HCT116 (cell line): ENCODE data around the gene CFAP91. TPM values are rescaled to one million over a fixed set of nuclear protein-coding genes. Genes with fewer than 3 reads are reported as not detected.

ENCODE experiments used
- ATAC-seq: fragments of 200-7000 bp; cut with Tn5 transposase; 2 replicates; pipeline ENCODE4 v1.9.1; 2020; ENCODE audit warnings: mild to moderate bottlenecking, moderate library complexity
- BruUV-seq: library from RNA; stranded (reverse); fragments of 400-500 nt; replicated peaks from 2 replicates; lab custom pipeline; 2021; lab: Mats Ljungman, UMichigan
- CTCF ChIA-PET: fragments of 300-600 bp; sonication (Branson Sonifier 250); formaldehyde crosslinking; loops from one replicate; lab custom pipeline; 2021; ENCODE audit warnings: antibody characterized with exemption; lab: Charles Lee
- POLR2A ChIA-PET: fragments of 300-600, 350-600 bp; sonication (Branson Sonifier 250); formaldehyde crosslinking; loops from one replicate; lab custom pipeline; 2021; ENCODE audit warnings: antibody characterized with exemption; lab: Charles Lee
- RAD21 ChIA-PET, 2 experiments: fragments of 300-600 bp; sonication (Branson Sonifier 250); formaldehyde crosslinking; loops; one replicate each; lab custom pipeline; 2023; ENCODE audit warnings: low total read pairs in 2 of 2; ENCODE audit not compliant: uncharacterized antibody in 2 of 2, unreplicated experiment in 2 of 2, low non-redundant PET in 1 of 2; lab: Charles Lee
- DNase-seq: peaks from one replicate; pipeline ENCODE4 v3.0.0-alpha.2; 2010; ENCODE audit warnings: low read depth, low spot score
- H2AFZ ChIP-seq: fragments of 200-600 bp; shearing (Covaris generic), sonication (generic); 2 replicates; pipeline ENCODE4 v1.6.1; 2017; ENCODE audit warnings: low read depth, mixed run types, mixed read lengths, antibody characterized with exemption, low read length; ENCODE audit not compliant: poor library complexity, severe bottlenecking
- H3K27ac ChIP-seq: 2 replicates; pipeline ENCODE4 v1.5.1; 2012; ENCODE audit warnings: low read depth, low read length
- H3K27me3 ChIP-seq: fragments of 200-600 bp; sonication (generic); 2 replicates; pipeline ENCODE4 v1.6.1; 2016; ENCODE audit warnings: mixed run types, low read length, mixed read lengths; ENCODE audit not compliant: insufficient read depth
- H3K36me3 ChIP-seq, 2 experiments: fragments of 200-500 bp in 1 of 2; fragments of 200-600 bp in 1 of 2; sonication (Bioruptor generic) in 1 of 2; sonication (generic) in 1 of 2; 2 replicates each; pipeline versions ENCODE4 v1.5.1 to v1.6.1; 2014 to 2016; ENCODE audit warnings: low read length in 2 of 2, inconsistent platforms in 1 of 2, mixed read lengths in 1 of 2, mixed run types in 1 of 2; ENCODE audit not compliant: insufficient read depth in 2 of 2, control insufficient read depth in 1 of 2
- H3K4me1 ChIP-seq, 2 experiments: fragments of 200-600 bp in 1 of 2; sonication (generic) in 1 of 2; 2 replicates each; pipeline versions ENCODE4 v1.5.1 to v1.6.1; 2012 to 2017; ENCODE audit warnings: low read length in 2 of 2, inconsistent platforms in 1 of 2, mild to moderate bottlenecking in 1 of 2, mixed read lengths in 1 of 2, mixed run types in 1 of 2, moderate library complexity in 1 of 2; ENCODE audit not compliant: insufficient read depth in 2 of 2, control insufficient read depth in 1 of 2
- H3K4me2 ChIP-seq: fragments of 200-600 bp; sonication (generic); 2 replicates; pipeline ENCODE4 v1.6.1; 2017; ENCODE audit warnings: mixed run types, low read length, mixed read lengths
- H3K4me3 ChIP-seq, 2 experiments: fragments of 200-600 bp in 1 of 2; sonication (generic) in 1 of 2; replicated peaks in 1 of 2; 2 replicates each; pipeline ENCODE4 v1.5.1; 2011 to 2016; ENCODE audit warnings: low read length in 2 of 2, control low read depth in 1 of 2, low read depth in 1 of 2, mild to moderate bottlenecking in 1 of 2, mixed read lengths in 1 of 2, mixed run types in 1 of 2
- H3K79me2 ChIP-seq: fragments of 200-600 bp; sonication (generic); 2 replicates; pipeline ENCODE4 v1.6.1; 2017; ENCODE audit warnings: mild to moderate bottlenecking, mixed run types, low read length, moderate library complexity, mixed read lengths; ENCODE audit not compliant: insufficient read depth
- H3K9ac ChIP-seq: fragments of 200-600 bp; sonication (generic); 2 replicates; pipeline ENCODE4 v1.6.1; 2016; ENCODE audit warnings: low read length, mixed read lengths
- H3K9me2 ChIP-seq: fragments of 200-600 bp; sonication (generic), shearing (Covaris generic); 2 replicates; pipeline ENCODE4 v1.6.1; 2017; ENCODE audit warnings: mixed run types, mild to moderate bottlenecking, moderate library complexity; ENCODE audit not compliant: insufficient read depth
- H3K9me3 ChIP-seq, 2 experiments: fragments of 200-500 bp in 1 of 2; fragments of 200-600 bp in 1 of 2; sonication (Bioruptor generic) in 1 of 2; sonication (generic) in 1 of 2; 2 replicates each; pipeline ENCODE4 v1.6.1; 2014 to 2017; ENCODE audit warnings: low read length in 2 of 2, mixed read lengths in 2 of 2, inconsistent platforms in 1 of 2, low read depth in 1 of 2, mild to moderate bottlenecking in 1 of 2, mixed run types in 1 of 2, moderate library complexity in 1 of 2; ENCODE audit not compliant: control insufficient read depth in 1 of 2, insufficient read depth in 1 of 2
- H4K20me1 ChIP-seq: fragments of 200-600 bp; sonication (generic), shearing (Covaris generic); 2 replicates; pipeline ENCODE4 v1.6.1; 2017; ENCODE audit warnings: mixed run types, mild to moderate bottlenecking, moderate library complexity; ENCODE audit not compliant: insufficient read depth
- CBX3 ChIP-seq: IDR thresholded peaks from 2 replicates; pipeline ENCODE4 v1.6.1; 2012; ENCODE audit warnings: low read depth
- ELF1 ChIP-seq: IDR thresholded peaks from 2 replicates; pipeline ENCODE4 v1.6.1; 2012; ENCODE audit warnings: low read depth, borderline replicate concordance
- EZH2phosphoT487 ChIP-seq: fragments of 200-600 bp; IDR thresholded peaks from 2 replicates; pipeline ENCODE4 v1.6.1; 2018; ENCODE audit warnings: antibody characterized with exemption, borderline replicate concordance
- FOSL1 ChIP-seq: IDR thresholded peaks from 2 replicates; pipeline ENCODE4 v1.6.1; 2012; ENCODE audit warnings: low read depth
- JUND ChIP-seq: IDR thresholded peaks from 2 replicates; pipeline ENCODE4 v1.6.1; 2012
- POLR2A ChIP-seq: IDR thresholded peaks from 2 replicates; pipeline ENCODE4 v1.7.0; 2011; ENCODE audit warnings: borderline replicate concordance; ENCODE audit not compliant: insufficient read depth, insufficient read length; ENCODE audit errors: extremely low read depth
- SP1 ChIP-seq: IDR thresholded peaks from 2 replicates; pipeline ENCODE4 v1.6.1; 2012; ENCODE audit warnings: low read depth
- SRF ChIP-seq: IDR thresholded peaks from 2 replicates; pipeline ENCODE4 v1.6.1; 2012; ENCODE audit warnings: low read depth
- intact Hi-C: fragments of 100-400 bp; cut with micrococcal nuclease; formaldehyde crosslinking; loops from 2 replicates; pipeline ENCODE4 v1.10.0; 2022
- total RNA-seq: library from RNA; stranded (reverse); gene quantifications from one replicate; pipeline ENCODE4 v1.2.1, GENCODE V29; 2021; ENCODE audit not compliant: unreplicated experiment
- TF ChIP-seq, protein P1 (sequence below): IDR thresholded peaks from 2 replicates; pipeline ENCODE4 v1.6.1; 2012; ENCODE audit warnings: low read depth
- TF ChIP-seq, protein P2 (sequence below): IDR thresholded peaks from 2 replicates; pipeline ENCODE4 v1.6.1; 2012
- TF ChIP-seq, protein P3 (sequence below): IDR thresholded peaks from 2 replicates; pipeline ENCODE4 v1.6.1; 2011; ENCODE audit warnings: mild to moderate bottlenecking, low read length, moderate library complexity; ENCODE audit not compliant: insufficient replicate concordance; ENCODE audit errors: extremely low read depth

Gene CFAP91
- total RNA-seq, 1 experiment from 2014 or later: 0.96 TPM

DNA sequence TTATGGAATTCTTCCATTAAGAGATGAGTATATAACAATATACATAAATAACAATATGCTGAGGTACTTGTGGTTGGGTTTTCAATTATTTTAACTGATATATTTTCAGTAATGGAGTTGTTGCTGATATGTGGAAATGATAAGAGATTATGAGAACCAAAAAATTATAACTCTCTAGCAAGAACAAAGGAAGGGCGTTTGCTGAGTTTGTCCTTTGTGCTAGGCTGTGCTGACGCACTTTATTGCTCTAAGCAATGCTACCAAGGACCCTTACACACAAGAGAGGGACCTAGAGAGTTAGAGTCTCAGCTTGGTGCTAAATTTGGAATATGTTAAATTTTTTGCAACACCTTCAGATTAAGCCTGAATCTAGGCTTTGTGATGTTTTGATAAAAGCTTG, 24.1 kb downstream of the CFAP91 start:
- Histone ChIP-seq H3K4me2 (no peak overlapping the region), H3K27ac (no peak overlapping the region), H3K79me2 (no peaks in the 10 kb centered on the region), H3K9me3 (no peaks in the 10 kb centered on the region), H3K27me3 (no peaks in the 10 kb centered on the region), H3K9me2 (no peaks in the 10 kb centered on the region), H3K4me1 (no peaks in the 10 kb centered on the region), H2AFZ (no peak overlapping the region), H3K36me3 (no peaks in the 10 kb centered on the region), H3K4me3 (no peak overlapping the region), H4K20me1 (no peaks in the 10 kb centered on the region), H3K9ac (no peak overlapping the region)
- POLR2A ChIA-PET: no interaction called here
- BruUV-seq: no TSS peak
- TF ChIP-seq JUND: no peak
- TF ChIP-seq, protein P1, sequence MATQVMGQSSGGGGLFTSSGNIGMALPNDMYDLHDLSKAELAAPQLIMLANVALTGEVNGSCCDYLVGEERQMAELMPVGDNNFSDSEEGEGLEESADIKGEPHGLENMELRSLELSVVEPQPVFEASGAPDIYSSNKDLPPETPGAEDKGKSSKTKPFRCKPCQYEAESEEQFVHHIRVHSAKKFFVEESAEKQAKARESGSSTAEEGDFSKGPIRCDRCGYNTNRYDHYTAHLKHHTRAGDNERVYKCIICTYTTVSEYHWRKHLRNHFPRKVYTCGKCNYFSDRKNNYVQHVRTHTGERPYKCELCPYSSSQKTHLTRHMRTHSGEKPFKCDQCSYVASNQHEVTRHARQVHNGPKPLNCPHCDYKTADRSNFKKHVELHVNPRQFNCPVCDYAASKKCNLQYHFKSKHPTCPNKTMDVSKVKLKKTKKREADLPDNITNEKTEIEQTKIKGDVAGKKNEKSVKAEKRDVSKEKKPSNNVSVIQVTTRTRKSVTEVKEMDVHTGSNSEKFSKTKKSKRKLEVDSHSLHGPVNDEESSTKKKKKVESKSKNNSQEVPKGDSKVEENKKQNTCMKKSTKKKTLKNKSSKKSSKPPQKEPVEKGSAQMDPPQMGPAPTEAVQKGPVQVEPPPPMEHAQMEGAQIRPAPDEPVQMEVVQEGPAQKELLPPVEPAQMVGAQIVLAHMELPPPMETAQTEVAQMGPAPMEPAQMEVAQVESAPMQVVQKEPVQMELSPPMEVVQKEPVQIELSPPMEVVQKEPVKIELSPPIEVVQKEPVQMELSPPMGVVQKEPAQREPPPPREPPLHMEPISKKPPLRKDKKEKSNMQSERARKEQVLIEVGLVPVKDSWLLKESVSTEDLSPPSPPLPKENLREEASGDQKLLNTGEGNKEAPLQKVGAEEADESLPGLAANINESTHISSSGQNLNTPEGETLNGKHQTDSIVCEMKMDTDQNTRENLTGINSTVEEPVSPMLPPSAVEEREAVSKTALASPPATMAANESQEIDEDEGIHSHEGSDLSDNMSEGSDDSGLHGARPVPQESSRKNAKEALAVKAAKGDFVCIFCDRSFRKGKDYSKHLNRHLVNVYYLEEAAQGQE: no peak
- no peak for TF ChIP-seq ELF1
- RAD21 ChIA-PET: no interaction called here
- DNase-seq: no peak
- no peak for ATAC-seq
- CTCF ChIA-PET: no interaction called here
- intact Hi-C loops: no loop called here

DNA sequence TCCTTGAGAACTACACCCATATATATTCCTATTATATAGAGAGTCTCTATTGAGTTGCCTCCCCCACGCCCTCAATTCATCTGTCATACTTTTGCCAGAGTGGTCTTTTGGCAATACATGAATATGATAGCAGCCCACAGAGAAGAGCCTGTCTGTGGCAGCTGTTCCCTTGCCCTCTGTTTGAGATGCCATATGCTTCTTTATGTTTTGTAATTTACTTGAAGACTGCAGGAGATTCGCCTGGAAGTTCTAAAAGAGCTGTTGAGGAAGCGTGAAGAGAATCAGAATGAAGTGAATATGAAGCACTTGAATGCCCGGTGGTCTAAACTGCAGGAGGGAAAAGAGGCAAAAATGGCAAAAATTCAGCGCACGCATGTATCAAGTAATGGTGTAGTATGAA, 27.2 kb downstream of the CFAP91 start:
- Histone ChIP-seq H3K27me3 (no peaks in the 10 kb centered on the region), H3K4me3 (no peak overlapping the region), H3K9me2 (no peaks in the 10 kb centered on the region), H2AFZ (no peak overlapping the region), H3K4me1 (no peaks in the 10 kb centered on the region), H4K20me1 (no peaks in the 10 kb centered on the region), H3K27ac (no peak overlapping the region), H3K4me2 (no peak overlapping the region), H3K79me2 (no peaks in the 10 kb centered on the region), H3K9me3 (no peaks in the 10 kb centered on the region), H3K9ac (no peak overlapping the region), H3K36me3 (no peaks in the 10 kb centered on the region)
- intact Hi-C loops: no loop called here
- RAD21 ChIA-PET: no interaction called here
- CTCF ChIA-PET: no interaction called here
- DNase-seq (no peak), ATAC-seq (no peak)
- BruUV-seq: no TSS peak
- POLR2A ChIA-PET: no interaction called here
- TF ChIP-seq, protein P1: no peak
- TF ChIP-seq SP1 (no peak), EZH2phosphoT487 (no peak), ELF1 (no peak), CBX3 (no peak), POLR2A (no peak), SRF (no peak), FOSL1 (no peak)
- TF ChIP-seq, protein P2, sequence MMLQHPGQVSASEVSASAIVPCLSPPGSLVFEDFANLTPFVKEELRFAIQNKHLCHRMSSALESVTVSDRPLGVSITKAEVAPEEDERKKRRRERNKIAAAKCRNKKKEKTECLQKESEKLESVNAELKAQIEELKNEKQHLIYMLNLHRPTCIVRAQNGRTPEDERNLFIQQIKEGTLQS: no peak
- TF ChIP-seq, protein P3, sequence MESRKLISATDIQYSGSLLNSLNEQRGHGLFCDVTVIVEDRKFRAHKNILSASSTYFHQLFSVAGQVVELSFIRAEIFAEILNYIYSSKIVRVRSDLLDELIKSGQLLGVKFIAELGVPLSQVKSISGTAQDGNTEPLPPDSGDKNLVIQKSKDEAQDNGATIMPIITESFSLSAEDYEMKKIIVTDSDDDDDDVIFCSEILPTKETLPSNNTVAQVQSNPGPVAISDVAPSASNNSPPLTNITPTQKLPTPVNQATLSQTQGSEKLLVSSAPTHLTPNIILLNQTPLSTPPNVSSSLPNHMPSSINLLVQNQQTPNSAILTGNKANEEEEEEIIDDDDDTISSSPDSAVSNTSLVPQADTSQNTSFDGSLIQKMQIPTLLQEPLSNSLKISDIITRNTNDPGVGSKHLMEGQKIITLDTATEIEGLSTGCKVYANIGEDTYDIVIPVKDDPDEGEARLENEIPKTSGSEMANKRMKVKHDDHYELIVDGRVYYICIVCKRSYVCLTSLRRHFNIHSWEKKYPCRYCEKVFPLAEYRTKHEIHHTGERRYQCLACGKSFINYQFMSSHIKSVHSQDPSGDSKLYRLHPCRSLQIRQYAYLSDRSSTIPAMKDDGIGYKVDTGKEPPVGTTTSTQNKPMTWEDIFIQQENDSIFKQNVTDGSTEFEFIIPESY: no peak
